Neural cell (in vitro differentiated cells): ENCODE data around the gene PDE8A. TPM values are rescaled to one million over a fixed set of nuclear protein-coding genes. Genes with fewer than 3 reads are reported as not detected.

Source experiments
- H2AFZ ChIP-seq: fragments of 200-600, 300-800 bp; sonication (generic), shearing (Covaris generic); 2 replicates; pipeline ENCODE4 v1.6.0; 2014; ENCODE audit warnings: low read depth, mild to moderate bottlenecking, antibody characterized with exemption, low read length, moderate library complexity
- H3F3A ChIP-seq: fragments of 200-600 bp; shearing (Covaris generic); 2 replicates; pipeline ENCODE4 v1.6.1; 2016; ENCODE audit warnings: mild to moderate bottlenecking, moderate library complexity, mixed read lengths, antibody characterized with exemption, low read length; ENCODE audit not compliant: insufficient read depth, poor library complexity, severe bottlenecking
- H3K27ac ChIP-seq: fragments of 200-600, 300-800 bp; sonication (generic), shearing (Covaris generic); 2 replicates; pipeline ENCODE4 v1.5.1; 2014; ENCODE audit warnings: mild to moderate bottlenecking, low read length, moderate library complexity
- H3K27me3 ChIP-seq: fragments of 300-800, 200-600 bp; sonication (generic), shearing (Covaris generic); 2 replicates; pipeline ENCODE4 v1.6.0; 2014; ENCODE audit warnings: mild to moderate bottlenecking, low read depth, low read length, moderate library complexity; ENCODE audit not compliant: insufficient read depth
- H3K36me3 ChIP-seq: fragments of 300-800, 200-600 bp; sonication (generic), shearing (Covaris generic); 2 replicates; pipeline ENCODE4 v1.5.1; 2014; ENCODE audit warnings: mild to moderate bottlenecking, antibody characterized with exemption, low read length, moderate library complexity; ENCODE audit not compliant: insufficient read depth
- H3K4me2 ChIP-seq: fragments of 300-800, 200-600 bp; sonication (generic), shearing (Covaris generic); 2 replicates; pipeline ENCODE4 v1.6.0; 2014; ENCODE audit warnings: mild to moderate bottlenecking, low read length
- H3K4me3 ChIP-seq: fragments of 300-800, 200-600 bp; sonication (generic), shearing (Covaris generic); 2 replicates; pipeline ENCODE4 v1.5.1; 2014; ENCODE audit warnings: mild to moderate bottlenecking, low read length, moderate library complexity
- H3K79me2 ChIP-seq: fragments of 200-600 bp; shearing (Covaris generic); replicated peaks from 2 replicates; pipeline ENCODE4 v1.6.0; 2014; ENCODE audit warnings: mild to moderate bottlenecking, low read length, moderate library complexity; ENCODE audit not compliant: insufficient read depth
- H3K9ac ChIP-seq: fragments of 300-800, 200-600 bp; sonication (generic), shearing (Covaris generic); 2 replicates; pipeline ENCODE4 v1.6.1; 2016; ENCODE audit warnings: mild to moderate bottlenecking, low read length, mixed read lengths
- H3K9me2 ChIP-seq: fragments of 200-600 bp; shearing (Covaris generic); 2 replicates; pipeline ENCODE4 v1.6.1; 2016; ENCODE audit warnings: mild to moderate bottlenecking, low read length, mixed read lengths; ENCODE audit not compliant: insufficient read depth
- H3K9me3 ChIP-seq: fragments of 200-600, 300-800 bp; sonication (generic), shearing (Covaris generic); 2 replicates; pipeline ENCODE4 v1.6.1; 2016; ENCODE audit warnings: mild to moderate bottlenecking, mixed run types, low read length, moderate library complexity, mixed read lengths
- H4K20me1 ChIP-seq: fragments of 200-600 bp; shearing (Covaris generic); 2 replicates; pipeline ENCODE4 v1.6.1; 2016; ENCODE audit warnings: mild to moderate bottlenecking, mixed run types; ENCODE audit not compliant: insufficient read depth
- EP300 ChIP-seq: fragments of 450-650 bp; conservative IDR thresholded peaks from 2 replicates; pipeline ENCODE4 v1.6.1; 2014; ENCODE audit warnings: antibody characterized with exemption, mild to moderate bottlenecking, moderate library complexity; ENCODE audit not compliant: poor library complexity, severe bottlenecking
- EZH2 ChIP-seq: fragments of 200-600, 300-800 bp; shearing (Covaris generic), sonication (generic); IDR thresholded peaks from 2 replicates; pipeline ENCODE4 v1.6.1; 2014; ENCODE audit warnings: antibody characterized with exemption, low read length, borderline replicate concordance, mild to moderate bottlenecking; ENCODE audit not compliant: insufficient read depth, poor library complexity, severe bottlenecking
- MXI1 ChIP-seq: fragments of 450-650 bp; conservative IDR thresholded peaks from 2 replicates; pipeline ENCODE4 v1.6.1; 2014; ENCODE audit warnings: antibody characterized with exemption, mild to moderate bottlenecking; ENCODE audit not compliant: poor library complexity, severe bottlenecking
- POLR2AphosphoS5 ChIP-seq: IDR thresholded peaks from 2 replicates; pipeline ENCODE4 v1.6.1; 2012
- RAD21 ChIP-seq: fragments of 450-650 bp; conservative IDR thresholded peaks from 2 replicates; pipeline ENCODE4 v1.6.1; 2014; ENCODE audit warnings: antibody characterized with exemption, mild to moderate bottlenecking, moderate library complexity
- SMC3 ChIP-seq: fragments of 450-650 bp; conservative IDR thresholded peaks from 2 replicates; pipeline ENCODE4 v1.6.1; 2014; ENCODE audit warnings: antibody characterized with exemption, mild to moderate bottlenecking, moderate library complexity; ENCODE audit not compliant: poor library complexity
- TAF1 ChIP-seq: IDR thresholded peaks from 2 replicates; pipeline ENCODE4 v1.6.1; 2012; ENCODE audit warnings: low read depth
- polyA plus RNA-seq: library from polyadenylated mRNA; depleted of rRNA; stranded (reverse); fragments of >200 nt; gene quantifications from 2 replicates; pipeline ENCODE4 v1.2.3, GENCODE V29; 2014
- TF ChIP-seq, protein P1 (sequence below): IDR thresholded peaks from 2 replicates; pipeline ENCODE4 v1.6.1; 2012; ENCODE audit warnings: borderline replicate concordance
- TF ChIP-seq, protein P2 (sequence below): fragments of 450-650 bp; IDR thresholded peaks from 2 replicates; pipeline ENCODE4 v1.5.1; 2014; ENCODE audit warnings: antibody characterized with exemption, mild to moderate bottlenecking, moderate library complexity; ENCODE audit not compliant: poor library complexity, severe bottlenecking

Gene PDE8A
- polyA plus RNA-seq, 1 donor from 2014 or later: 13.2 TPM

DNA sequence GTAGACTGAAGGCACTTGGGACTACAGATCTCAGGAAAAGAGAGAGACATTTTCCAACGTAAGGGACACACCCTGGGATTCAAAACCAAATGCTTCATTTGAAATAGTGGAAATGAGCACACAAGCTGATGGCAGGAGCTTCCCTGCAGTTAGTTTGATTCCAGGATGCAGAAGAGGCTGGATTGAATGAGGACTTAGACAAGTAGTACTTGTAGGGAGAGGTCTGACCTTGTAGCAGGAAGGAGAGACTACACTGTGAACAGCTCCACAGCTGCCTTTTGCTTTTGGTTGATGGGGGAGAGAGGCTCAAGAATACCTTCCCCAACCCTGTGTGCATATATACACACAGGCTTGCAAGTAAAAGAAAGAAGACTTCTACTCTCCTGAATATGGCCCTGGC lies 51.5 kb downstream of the PDE8A start:
- no peaks in the 10 kb centered on the region for H3F3A ChIP-seq
- TF ChIP-seq MXI1: no peak
- TF ChIP-seq EP300: no peak
- no peak for TF ChIP-seq RAD21
- no peak for TF ChIP-seq POLR2AphosphoS5
- TF ChIP-seq, protein P1, sequence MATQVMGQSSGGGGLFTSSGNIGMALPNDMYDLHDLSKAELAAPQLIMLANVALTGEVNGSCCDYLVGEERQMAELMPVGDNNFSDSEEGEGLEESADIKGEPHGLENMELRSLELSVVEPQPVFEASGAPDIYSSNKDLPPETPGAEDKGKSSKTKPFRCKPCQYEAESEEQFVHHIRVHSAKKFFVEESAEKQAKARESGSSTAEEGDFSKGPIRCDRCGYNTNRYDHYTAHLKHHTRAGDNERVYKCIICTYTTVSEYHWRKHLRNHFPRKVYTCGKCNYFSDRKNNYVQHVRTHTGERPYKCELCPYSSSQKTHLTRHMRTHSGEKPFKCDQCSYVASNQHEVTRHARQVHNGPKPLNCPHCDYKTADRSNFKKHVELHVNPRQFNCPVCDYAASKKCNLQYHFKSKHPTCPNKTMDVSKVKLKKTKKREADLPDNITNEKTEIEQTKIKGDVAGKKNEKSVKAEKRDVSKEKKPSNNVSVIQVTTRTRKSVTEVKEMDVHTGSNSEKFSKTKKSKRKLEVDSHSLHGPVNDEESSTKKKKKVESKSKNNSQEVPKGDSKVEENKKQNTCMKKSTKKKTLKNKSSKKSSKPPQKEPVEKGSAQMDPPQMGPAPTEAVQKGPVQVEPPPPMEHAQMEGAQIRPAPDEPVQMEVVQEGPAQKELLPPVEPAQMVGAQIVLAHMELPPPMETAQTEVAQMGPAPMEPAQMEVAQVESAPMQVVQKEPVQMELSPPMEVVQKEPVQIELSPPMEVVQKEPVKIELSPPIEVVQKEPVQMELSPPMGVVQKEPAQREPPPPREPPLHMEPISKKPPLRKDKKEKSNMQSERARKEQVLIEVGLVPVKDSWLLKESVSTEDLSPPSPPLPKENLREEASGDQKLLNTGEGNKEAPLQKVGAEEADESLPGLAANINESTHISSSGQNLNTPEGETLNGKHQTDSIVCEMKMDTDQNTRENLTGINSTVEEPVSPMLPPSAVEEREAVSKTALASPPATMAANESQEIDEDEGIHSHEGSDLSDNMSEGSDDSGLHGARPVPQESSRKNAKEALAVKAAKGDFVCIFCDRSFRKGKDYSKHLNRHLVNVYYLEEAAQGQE: no peak
- TF ChIP-seq TAF1: no peak
- TF ChIP-seq SMC3: no peak
- no peak for TF ChIP-seq EZH2
- TF ChIP-seq, protein P2, sequence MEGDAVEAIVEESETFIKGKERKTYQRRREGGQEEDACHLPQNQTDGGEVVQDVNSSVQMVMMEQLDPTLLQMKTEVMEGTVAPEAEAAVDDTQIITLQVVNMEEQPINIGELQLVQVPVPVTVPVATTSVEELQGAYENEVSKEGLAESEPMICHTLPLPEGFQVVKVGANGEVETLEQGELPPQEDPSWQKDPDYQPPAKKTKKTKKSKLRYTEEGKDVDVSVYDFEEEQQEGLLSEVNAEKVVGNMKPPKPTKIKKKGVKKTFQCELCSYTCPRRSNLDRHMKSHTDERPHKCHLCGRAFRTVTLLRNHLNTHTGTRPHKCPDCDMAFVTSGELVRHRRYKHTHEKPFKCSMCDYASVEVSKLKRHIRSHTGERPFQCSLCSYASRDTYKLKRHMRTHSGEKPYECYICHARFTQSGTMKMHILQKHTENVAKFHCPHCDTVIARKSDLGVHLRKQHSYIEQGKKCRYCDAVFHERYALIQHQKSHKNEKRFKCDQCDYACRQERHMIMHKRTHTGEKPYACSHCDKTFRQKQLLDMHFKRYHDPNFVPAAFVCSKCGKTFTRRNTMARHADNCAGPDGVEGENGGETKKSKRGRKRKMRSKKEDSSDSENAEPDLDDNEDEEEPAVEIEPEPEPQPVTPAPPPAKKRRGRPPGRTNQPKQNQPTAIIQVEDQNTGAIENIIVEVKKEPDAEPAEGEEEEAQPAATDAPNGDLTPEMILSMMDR: no peak
- no peaks in the 10 kb centered on the region for H3K36me3 ChIP-seq
- H2AFZ ChIP-seq: no peak overlapping the region
- H3K9me2 ChIP-seq: no peaks in the 10 kb centered on the region
- no peaks in the 10 kb centered on the region for H3K9me3 ChIP-seq
- no peak overlapping the region for H3K27ac ChIP-seq
- H3K9ac ChIP-seq: no peak overlapping the region
- H3K79me2 ChIP-seq: no peaks in the 10 kb centered on the region
- H3K4me2 ChIP-seq: no peak overlapping the region
- H3K4me3 ChIP-seq: no peak overlapping the region
- no peaks in the 10 kb centered on the region for H4K20me1 ChIP-seq
- no peaks in the 10 kb centered on the region for H3K27me3 ChIP-seq

DNA sequence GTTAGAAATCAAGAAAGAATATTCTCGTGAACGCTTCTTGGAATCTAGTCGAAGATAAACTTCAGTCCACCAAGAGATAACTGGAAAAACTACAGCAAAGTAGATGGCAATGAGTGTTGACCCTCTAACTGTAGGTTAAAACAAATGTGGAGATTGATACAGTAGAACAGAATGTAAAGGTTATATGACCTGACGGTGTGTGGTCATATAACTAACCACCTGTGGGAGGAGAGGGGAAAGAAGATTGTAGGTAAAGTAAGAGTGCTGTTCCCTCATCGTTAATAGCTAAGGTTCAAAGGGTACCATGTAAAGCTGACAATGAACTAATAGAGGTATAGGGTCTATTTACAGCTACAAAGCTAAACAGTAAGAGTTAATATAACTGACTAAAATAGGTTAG lies 52.6 kb downstream of the PDE8A start:
- Histone ChIP-seq H3K36me3 (no peaks in the 10 kb centered on the region), H3K4me3 (no peak overlapping the region), H3K27ac (no peak overlapping the region), H3K79me2 (no peaks in the 10 kb centered on the region), H4K20me1 (no peaks in the 10 kb centered on the region), H3K27me3 (no peaks in the 10 kb centered on the region), H2AFZ (no peak overlapping the region), H3K9ac (no peak overlapping the region), H3K9me2 (no peaks in the 10 kb centered on the region), H3K4me2 (no peak overlapping the region), H3F3A (no peaks in the 10 kb centered on the region), H3K9me3 (no peaks in the 10 kb centered on the region)
- TF ChIP-seq SMC3: no peak
- no peak for TF ChIP-seq EP300
- no peak for TF ChIP-seq TAF1
- TF ChIP-seq, protein P2: no peak
- no peak for TF ChIP-seq EZH2
- no peak for TF ChIP-seq MXI1
- no peak for TF ChIP-seq POLR2AphosphoS5
- no peak for TF ChIP-seq RAD21
- TF ChIP-seq, protein P1: no peak
